GM19452 (cell line): ENCODE data around the gene CELF5.
"Not testable (repeated sequence)": the region's sequence is repeated elsewhere in the genome, so short reads cannot be mapped to it uniquely, and the experiment has no call there.

Experiments
- ATAC-seq: cut with Tn5 transposase; IDR thresholded peaks from one replicate; pipeline ENCODE4 v1.9.1; 2021; ENCODE audit not compliant: unreplicated experiment

CELF5 gene

GRCh38 chr19:3287814-3288213 is 63.4 kb downstream of the CELF5 start:
- no peak for ATAC-seq

GRCh38 chr19:3288437-3288836 is 64.0 kb downstream of the CELF5 start:
- not testable (repeated sequence) for ATAC-seq

- no peak for ATAC-seq
Measured at GRCh38 chr19:3289971-3290569, 65.6 kb downstream of the CELF5 start.

- not testable (repeated sequence) for ATAC-seq
Measured at GRCh38 chr19:3290858-3291257, 66.4 kb downstream of the CELF5 start.

GRCh38 chr19:3291644-3292043 is 67.2 kb downstream of the CELF5 start:
- no peak for ATAC-seq

- no peak for ATAC-seq
Measured at GRCh38 chr19:3292958-3293529, 68.6 kb downstream of the CELF5 start.

GRCh38 chr19:3293560-3293959 is 69.1 kb downstream of the CELF5 start:
- ATAC-seq, result no peak

- no peak for ATAC-seq
Measured at GRCh38 chr19:3294080-3294850, 69.8 kb downstream of the CELF5 start.

- no peak for ATAC-seq
Measured at GRCh38 chr19:3295581-3295980, 71.1 kb downstream of the CELF5 start.

GRCh38 chr19:3296034-3296433 is 71.6 kb downstream of the CELF5 start:
- ATAC-seq, result no peak

- no peak for ATAC-seq
Measured at GRCh38 chr19:3296446-3296845, 72.0 kb downstream of the CELF5 start.

- no peak for ATAC-seq
Measured at GRCh38 chr19:3298853-3299449, 74.5 kb downstream of the CELF5 start.

- ATAC-seq, result not testable (repeated sequence)
Measured at GRCh38 chr19:3300566-3300965, 76.1 kb downstream of the CELF5 start.

- ATAC-seq, result no peak
Measured at GRCh38 chr19:3302755-3303154, 78.3 kb downstream of the CELF5 start.

GRCh38 chr19:3304871-3305423 is 80.5 kb downstream of the CELF5 start:
- ATAC-seq, result no peak

GRCh38 chr19:3309724-3310123 is 85.3 kb downstream of the CELF5 start:
- no peak for ATAC-seq

- no peak for ATAC-seq
Measured at GRCh38 chr19:3310280-3310679, 85.8 kb downstream of the CELF5 start.

GRCh38 chr19:3310711-3311110 is 86.2 kb downstream of the CELF5 start:
- ATAC-seq, result no peak

- ATAC-seq, result no peak
Measured at GRCh38 chr19:3313199-3313575, 88.7 kb downstream of the CELF5 start.

- ATAC-seq, result no peak
Measured at GRCh38 chr19:3314962-3315675, 90.7 kb downstream of the CELF5 start.

GRCh38 chr19:3315676-3315973 is 91.2 kb downstream of the CELF5 start:
- no peak for ATAC-seq
